ENCODE measurements around the gene ABI1. TPM values are rescaled to one million over a fixed set of nuclear protein-coding genes. Genes with fewer than 3 reads are reported as not detected.

Gene ABI1
- total RNA-seq, 1 experiment from 2014 or later, result 33.9 TPM

GRCh38 chr10:26803849-26804248, 56.9 kb downstream of the ABI1 start (continued):
- TF ChIP-seq AFF4 (CRISPR knock-in tag; IDR thresholded peaks at IDR 0.05; ENCODE audit: borderline replicate concordance) (no peak), ZNF219 (CRISPR knock-in tag; IDR thresholded peaks at IDR 0.05; ENCODE audit: borderline replicate concordance) (no peak), TEAD1 (CRISPR knock-in tag; IDR thresholded peaks at IDR 0.05) (no peak), MXD4 (CRISPR knock-in tag; IDR thresholded peaks at IDR 0.05; ENCODE audit: borderline replicate concordance) (no peak), SMAD3 (CRISPR knock-in tag; IDR thresholded peaks at IDR 0.05; ENCODE audit: borderline replicate concordance) (no peak), ZBTB43 (CRISPR knock-in tag; IDR thresholded peaks at IDR 0.05) (no peak)

- H3K27me3 Mint-ChIP-seq (ENCODE audit: low read depth), result no peaks in the 10 kb centered on the region
- ChIA-PET CTCF (no interaction called here), POLR2A (no interaction called here)
- H3K4me3 Mint-ChIP-seq, result no peak overlapping the region
- H3K27ac Mint-ChIP-seq, result peak overlapping the region; percentile 35
- peaks cover 46% of the 10 kb centered on the region for H3K4me1 Mint-ChIP-seq
- peaks cover 1% of the 10 kb centered on the region for H3K36me3 Mint-ChIP-seq
- ATAC-seq, result peak; percentile 59
- no peak for DNase-seq (ENCODE audit: low spot score)
- peaks cover 6% of the 10 kb centered on the region for H3K9me3 Mint-ChIP-seq
- TF ChIP-seq HMGA2 (CRISPR knock-in tag; IDR thresholded peaks at IDR 0.05) (no peak), TP53 (CRISPR knock-in tag; IDR thresholded peaks at IDR 0.05) (no peak), ZNF425 (CRISPR knock-in tag; conservative IDR thresholded peaks at IDR 0.05) (no peak), MAX (CRISPR knock-in tag; IDR thresholded peaks at IDR 0.05) (no peak), RELA (CRISPR knock-in tag; IDR thresholded peaks at IDR 0.05; ENCODE audit: borderline replicate concordance) (no peak), ATF2 (CRISPR knock-in tag; IDR thresholded peaks at IDR 0.05; ENCODE audit: borderline replicate concordance, low read depth) (no peak), ZMAT4 (CRISPR knock-in tag; IDR thresholded peaks at IDR 0.05) (no peak), ZNF121 (CRISPR knock-in tag; IDR thresholded peaks at IDR 0.05) (no peak), ARID4B (CRISPR knock-in tag; IDR thresholded peaks at IDR 0.05; ENCODE audit: borderline replicate concordance) (no peak), ZNF317 (CRISPR knock-in tag; IDR thresholded peaks at IDR 0.05; ENCODE audit: borderline replicate concordance, low read depth) (no peak), ZNF232 (CRISPR knock-in tag; IDR thresholded peaks at IDR 0.05) (no peak), HMGXB4 (CRISPR knock-in tag; IDR thresholded peaks at IDR 0.05) (no peak)
Observed at GRCh38 chr10:26802527-26802926, 58.2 kb downstream of the ABI1 start.
